ENCODE results near the gene NPIPB2.
"Not testable (repeated sequence)": the region's sequence is repeated elsewhere in the genome, so short reads cannot be mapped to it uniquely, and the experiment has no call there.

Gene NPIPB2

DNA sequence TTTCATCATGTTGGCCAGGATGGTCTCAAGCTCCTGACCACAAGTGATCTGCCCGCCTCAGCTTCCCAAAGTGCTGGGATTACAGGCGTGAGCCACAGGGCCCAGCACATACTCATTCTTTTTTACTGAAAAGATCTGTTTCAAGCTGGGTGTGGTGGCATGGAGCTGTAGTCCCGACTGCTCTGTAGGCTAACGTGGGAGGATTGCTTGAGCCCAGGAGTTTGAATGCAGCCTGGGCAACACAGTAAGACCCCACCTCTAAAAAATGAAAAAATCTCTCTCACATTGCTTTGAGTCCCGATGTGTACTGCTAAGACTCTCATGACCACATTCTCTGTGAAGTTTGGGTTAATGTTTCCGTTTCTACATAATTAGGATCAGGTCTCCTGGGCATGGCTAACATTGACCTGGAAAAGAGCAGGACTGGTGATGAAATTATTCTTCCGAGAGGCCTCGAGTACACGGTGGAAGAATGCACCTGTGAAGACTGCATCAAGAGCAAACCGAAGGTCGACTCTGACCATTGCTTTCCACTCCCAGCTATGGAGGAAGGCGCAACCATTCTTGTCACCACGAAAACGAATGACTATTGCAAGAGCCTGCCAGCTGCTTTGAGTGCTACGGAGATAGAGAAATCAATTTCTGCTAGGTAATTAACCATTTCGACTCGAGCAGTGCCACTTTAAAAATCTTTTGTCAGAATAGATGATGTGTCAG, 25.5 kb upstream of the NPIPB2 start:
- H3K9me3 Mint-ChIP-seq: no peaks in the 10 kb centered on the region
- H3K36me3 Mint-ChIP-seq (ENCODE audit: low read depth): no peaks in the 10 kb centered on the region
- H3K27ac Mint-ChIP-seq: no peak overlapping the region
- no peaks in the 10 kb centered on the region for H3K27me3 Mint-ChIP-seq (ENCODE audit: low read depth)
- no peak overlapping the region for H3K4me3 Mint-ChIP-seq
- H3K4me1 Mint-ChIP-seq (ENCODE audit: low read depth): no peaks in the 10 kb centered on the region

- Mint-ChIP-seq H3K36me3 (ENCODE audit: low read depth) (no peaks in the 10 kb centered on the region), H3K4me3 (no peak overlapping the region), H3K9me3 (no peaks in the 10 kb centered on the region), H3K27ac (no peak overlapping the region), H3K4me1 (ENCODE audit: low read depth) (no peaks in the 10 kb centered on the region), H3K27me3 (ENCODE audit: low read depth) (no peaks in the 10 kb centered on the region)
Observed at GRCh38 chr16:11966173-11966572, 24.3 kb upstream of the NPIPB2 start.

DNA sequence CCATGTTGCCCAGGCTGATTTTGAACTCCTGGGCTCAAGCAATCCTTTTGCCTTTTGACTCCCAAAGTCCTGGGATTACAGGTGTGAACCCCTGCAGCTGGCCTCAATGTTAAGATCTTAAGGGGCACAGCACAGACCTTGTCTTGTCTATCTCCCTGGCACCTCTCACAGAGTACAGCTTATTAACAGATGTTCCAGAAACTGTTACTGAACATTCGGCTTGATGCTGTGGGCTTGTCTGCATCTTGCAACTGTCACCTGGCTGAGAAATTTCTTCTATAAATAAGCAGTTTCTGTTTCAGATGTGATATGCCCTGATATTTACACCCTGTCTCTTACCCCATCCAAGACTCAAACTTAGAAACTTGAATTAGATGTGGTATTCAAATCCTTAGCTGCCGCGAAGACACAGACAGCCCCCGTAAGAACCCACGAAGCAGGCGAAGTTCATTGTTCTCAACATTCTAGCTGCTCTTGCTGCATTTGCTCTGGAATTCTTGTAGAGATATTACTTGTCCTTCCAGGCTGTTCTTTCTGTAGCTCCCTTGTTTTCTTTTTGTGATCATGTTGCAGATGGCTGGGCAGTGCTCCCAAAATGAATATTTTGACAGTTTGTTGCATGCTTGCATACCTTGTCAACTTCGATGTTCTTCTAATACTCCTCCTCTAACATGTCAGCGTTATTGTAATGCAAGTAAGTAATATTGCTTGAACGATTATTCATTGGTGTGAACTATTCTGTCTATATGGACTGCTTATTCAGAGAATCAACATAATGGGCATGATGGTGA, 23.1 kb upstream of the NPIPB2 start, which contains the start of gene TNFRSF17:
TNFRSF17 (plus strand) TSS at position 450 of the 791 bp plus-strand sequence; CDS start at position 565, 115 bp downstream.
- no peaks in the 10 kb centered on the region for H3K4me1 Mint-ChIP-seq (ENCODE audit: low read depth)
- H3K27me3 Mint-ChIP-seq (ENCODE audit: low read depth): no peaks in the 10 kb centered on the region
- no peaks in the 10 kb centered on the region for H3K36me3 Mint-ChIP-seq (ENCODE audit: low read depth)
- no peak within 1 kb of the TSS for H3K27ac Mint-ChIP-seq
- H3K9me3 Mint-ChIP-seq: no peaks in the 10 kb centered on the region
- H3K4me3 Mint-ChIP-seq: no peak within 1 kb of the TSS

- H3K27ac Mint-ChIP-seq: no peak overlapping the region
- no peak overlapping the region for H3K4me3 Mint-ChIP-seq
- H3K36me3 Mint-ChIP-seq (ENCODE audit: low read depth): no peaks in the 10 kb centered on the region
- H3K27me3 Mint-ChIP-seq (ENCODE audit: low read depth): no peaks in the 10 kb centered on the region
- no peaks in the 10 kb centered on the region for H3K9me3 Mint-ChIP-seq
- H3K4me1 Mint-ChIP-seq (ENCODE audit: low read depth): no peaks in the 10 kb centered on the region
Observed at GRCh38 chr16:11963706-11964105, 21.9 kb upstream of the NPIPB2 start.

DNA sequence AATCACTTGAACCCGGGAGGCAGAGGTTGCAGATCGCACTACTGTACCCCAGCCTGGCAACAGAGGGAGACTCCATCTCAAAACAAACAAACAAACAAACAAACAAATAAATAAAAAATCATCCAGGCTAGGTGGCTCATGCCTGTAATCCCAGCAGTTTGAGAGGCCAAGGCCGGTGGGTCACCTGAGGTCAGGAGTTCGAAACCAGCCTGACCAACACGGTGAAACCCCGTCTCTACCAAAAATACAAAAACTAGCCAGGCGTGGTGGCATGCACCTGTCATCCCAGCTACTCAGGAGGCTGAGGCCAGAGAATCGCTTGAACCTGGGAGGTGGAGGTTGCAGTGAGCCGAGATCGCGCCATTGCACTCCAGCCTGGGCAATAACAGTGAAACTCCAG, 21.1 kb upstream of the NPIPB2 start:
- H3K27ac Mint-ChIP-seq; H3K36me3 Mint-ChIP-seq (ENCODE audit: low read depth); H3K4me3 Mint-ChIP-seq; H3K4me1 Mint-ChIP-seq (ENCODE audit: low read depth); H3K9me3 Mint-ChIP-seq; H3K27me3 Mint-ChIP-seq (ENCODE audit: low read depth): not testable (repeated sequence)

DNA sequence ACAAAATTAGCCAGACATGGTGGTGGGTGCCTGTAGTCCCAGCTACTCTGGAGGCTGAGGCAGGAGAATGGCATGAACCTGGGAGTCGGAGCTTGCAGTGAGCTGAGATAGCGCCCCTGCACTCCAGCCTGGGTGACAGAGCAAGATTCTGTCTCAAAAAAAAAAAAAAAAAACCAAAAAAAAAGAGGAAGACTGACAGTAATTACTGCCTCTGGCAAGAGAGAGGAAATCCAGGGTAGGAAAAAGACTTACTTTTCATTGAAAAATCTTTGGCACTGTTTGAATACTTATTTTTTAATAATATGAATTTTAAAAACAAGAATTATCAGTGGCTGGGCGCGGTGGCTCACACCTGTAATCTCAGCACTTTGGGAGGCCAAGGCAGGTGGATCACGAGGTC, 20.6 kb upstream of the NPIPB2 start:
- not testable (repeated sequence) for H3K4me1 Mint-ChIP-seq (ENCODE audit: low read depth); H3K9me3 Mint-ChIP-seq; H3K27ac Mint-ChIP-seq; H3K36me3 Mint-ChIP-seq (ENCODE audit: low read depth); H3K27me3 Mint-ChIP-seq (ENCODE audit: low read depth); H3K4me3 Mint-ChIP-seq

- no peaks in the 10 kb centered on the region for H3K4me1 Mint-ChIP-seq (ENCODE audit: low read depth)
- no peak overlapping the region for H3K27ac Mint-ChIP-seq
- no peak overlapping the region for H3K4me3 Mint-ChIP-seq
Observed at GRCh38 chr16:11957591-11958395, 15.9 kb upstream of the NPIPB2 start.

DNA sequence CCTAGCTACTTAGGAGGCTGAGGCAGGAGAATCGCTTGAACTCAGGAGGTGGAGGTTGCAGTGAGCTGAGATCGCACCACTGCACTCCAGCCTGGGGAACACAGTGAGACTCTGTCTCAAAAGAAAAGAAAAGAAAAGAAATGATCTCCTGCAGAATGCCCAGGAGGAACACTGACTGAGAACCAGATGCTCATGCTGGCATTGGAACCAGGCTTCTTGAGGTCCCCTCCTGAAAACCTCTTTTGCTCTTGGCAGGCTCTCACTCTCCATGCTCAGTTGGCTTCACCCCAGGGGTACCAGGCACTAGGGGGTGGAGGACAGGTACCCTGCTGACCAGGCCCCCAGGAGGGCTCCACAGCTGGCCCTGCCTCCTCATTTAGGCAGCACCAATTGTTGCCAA, 14.7 kb upstream of the NPIPB2 start:
- Mint-ChIP-seq H3K9me3 (no peaks in the 10 kb centered on the region), H3K4me1 (ENCODE audit: low read depth) (no peaks in the 10 kb centered on the region), H3K36me3 (ENCODE audit: low read depth) (no peaks in the 10 kb centered on the region), H3K27ac (no peak overlapping the region), H3K4me3 (no peak overlapping the region), H3K27me3 (ENCODE audit: low read depth) (no peaks in the 10 kb centered on the region)

More at GRCh38 chr16:11957591-11958395, 15.9 kb upstream of the NPIPB2 start:
- H3K9me3 Mint-ChIP-seq: no peaks in the 10 kb centered on the region
- H3K36me3 Mint-ChIP-seq (ENCODE audit: low read depth): no peaks in the 10 kb centered on the region
- H3K27me3 Mint-ChIP-seq (ENCODE audit: low read depth): no peaks in the 10 kb centered on the region

- no peaks in the 10 kb centered on the region for H3K36me3 Mint-ChIP-seq (ENCODE audit: low read depth)
- no peak overlapping the region for H3K4me3 Mint-ChIP-seq
- H3K27me3 Mint-ChIP-seq (ENCODE audit: low read depth): no peaks in the 10 kb centered on the region
- H3K4me1 Mint-ChIP-seq (ENCODE audit: low read depth): no peaks in the 10 kb centered on the region
- H3K27ac Mint-ChIP-seq: no peak overlapping the region
- no peaks in the 10 kb centered on the region for H3K9me3 Mint-ChIP-seq
Observed at GRCh38 chr16:11955713-11956123, 13.9 kb upstream of the NPIPB2 start.

- H3K36me3 Mint-ChIP-seq (ENCODE audit: low read depth); H3K27me3 Mint-ChIP-seq (ENCODE audit: low read depth); H3K9me3 Mint-ChIP-seq; H3K4me1 Mint-ChIP-seq (ENCODE audit: low read depth); H3K27ac Mint-ChIP-seq; H3K4me3 Mint-ChIP-seq: not testable (repeated sequence)
Observed at GRCh38 chr16:11953576-11953975, 11.7 kb upstream of the NPIPB2 start.

GRCh38 chr16:11950388-11950787, 8.5 kb upstream of the NPIPB2 start:
- no peaks in the 10 kb centered on the region for H3K27me3 Mint-ChIP-seq (ENCODE audit: low read depth)
- H3K4me1 Mint-ChIP-seq (ENCODE audit: low read depth): no peaks in the 10 kb centered on the region
- H3K9me3 Mint-ChIP-seq: no peaks in the 10 kb centered on the region
- H3K4me3 Mint-ChIP-seq: no peak overlapping the region
- no peak overlapping the region for H3K27ac Mint-ChIP-seq
- H3K36me3 Mint-ChIP-seq (ENCODE audit: low read depth): no peaks in the 10 kb centered on the region

- Mint-ChIP-seq H3K27me3 (ENCODE audit: low read depth) (no peaks in the 10 kb centered on the region), H3K4me1 (ENCODE audit: low read depth) (no peaks in the 10 kb centered on the region), H3K27ac (no peak overlapping the region), H3K9me3 (no peaks in the 10 kb centered on the region), H3K4me3 (no peak overlapping the region), H3K36me3 (ENCODE audit: low read depth) (no peaks in the 10 kb centered on the region)
Observed at GRCh38 chr16:11949527-11949926, 7.7 kb upstream of the NPIPB2 start.

DNA sequence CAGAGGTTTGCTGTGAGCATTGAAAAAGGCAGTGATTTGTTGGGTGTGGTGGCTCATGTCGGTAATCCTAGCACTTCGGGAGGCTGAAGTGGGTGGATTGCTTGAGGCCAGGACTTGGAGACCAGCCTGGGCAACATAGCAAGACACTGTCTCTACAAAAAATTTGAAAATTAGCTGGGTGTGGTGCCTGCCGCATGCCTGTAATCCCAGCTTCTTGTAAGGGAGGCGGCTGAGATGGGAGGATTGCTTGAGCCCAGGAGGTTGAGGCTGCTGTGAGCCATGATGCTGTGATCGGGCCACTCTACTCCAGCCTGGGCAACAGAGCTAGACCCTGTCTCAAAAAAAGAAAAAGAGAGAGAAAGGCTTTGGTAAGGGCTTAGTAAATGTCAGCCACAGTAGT, 7.0 kb upstream of the NPIPB2 start:
- Mint-ChIP-seq H3K4me3 (no peak overlapping the region), H3K36me3 (ENCODE audit: low read depth) (no peaks in the 10 kb centered on the region), H3K9me3 (no peaks in the 10 kb centered on the region), H3K4me1 (ENCODE audit: low read depth) (no peaks in the 10 kb centered on the region), H3K27me3 (ENCODE audit: low read depth) (no peaks in the 10 kb centered on the region), H3K27ac (no peak overlapping the region)

GRCh38 chr16:11946433-11946832, 4.6 kb upstream of the NPIPB2 start:
- Mint-ChIP-seq H3K4me1 (ENCODE audit: low read depth) (no peaks in the 10 kb centered on the region), H3K27ac (no peak overlapping the region), H3K4me3 (no peak overlapping the region), H3K27me3 (ENCODE audit: low read depth) (no peaks in the 10 kb centered on the region), H3K9me3 (no peaks in the 10 kb centered on the region), H3K36me3 (ENCODE audit: low read depth) (no peaks in the 10 kb centered on the region)

- not testable (repeated sequence) for H3K4me3 Mint-ChIP-seq; H3K27ac Mint-ChIP-seq; H3K4me1 Mint-ChIP-seq (ENCODE audit: low read depth); H3K9me3 Mint-ChIP-seq; H3K36me3 Mint-ChIP-seq (ENCODE audit: low read depth); H3K27me3 Mint-ChIP-seq (ENCODE audit: low read depth)
Observed at GRCh38 chr16:11927350-11927749, 14.5 kb downstream of the NPIPB2 start.

Data from T-helper 1 cell treated with Interleukin-12 subunit alpha and Interleukin-12 subunit beta and Interleukin-4 antibody, amounts not matched to agents 30 μg/mL and 1 μg/mL, for 36 hours (primary cell).